Tibial nerve (tissue), 4 donors: Measurements from ENCODE around the gene PEX12. TPM values are rescaled to one million over a fixed set of nuclear protein-coding genes. Genes with fewer than 3 reads are reported as not detected.

ENCODE experiments used
- DNase-seq, 2 donors: peaks; one replicate each; pipeline ENCODE4 v3.0.0-alpha.2; 2019; ENCODE audit warnings: low spot score in 2 of 2
- H3K27ac ChIP-seq, 4 donors: fragments of 200-600 bp; sonication (generic) in 3 of 4; one replicate each; pipeline ENCODE4 v1.5.1; 2017 to 2019; ENCODE audit warnings: mild to moderate bottlenecking in 1 of 4
- H3K27me3 ChIP-seq, 2 donors: fragments of 200-600 bp; sonication (generic) in 1 of 2; one replicate each; pipeline versions ENCODE4 v1.5.1 to v1.6.0; 2017 to 2019
- H3K36me3 ChIP-seq, 3 donors: fragments of 200-600 bp; sonication (generic); one replicate each; pipeline ENCODE4 v1.5.1; 2018 to 2019
- H3K4me1 ChIP-seq, 4 donors: fragments of 200-600 bp; sonication (generic) in 3 of 4; one replicate each; pipeline ENCODE4 v1.5.1; 2017 to 2019
- H3K4me3 ChIP-seq, 4 donors: fragments of 200-600 bp; sonication (generic) in 3 of 4; one replicate each; pipeline ENCODE4 v1.5.1; 2017 to 2019; ENCODE audit warnings: mild to moderate bottlenecking in 1 of 4, moderate library complexity in 1 of 4
- H3K9me3 ChIP-seq, 4 donors: fragments of 200-600 bp; sonication (generic) in 3 of 4; one replicate each; pipeline ENCODE4 v1.5.1; 2017 to 2019
- CTCF ChIP-seq, 5 experiments: fragments of 200-600 bp in 3 of 5; fragments of 450-650 bp in 2 of 5; sonication (generic) in 3 of 5; IDR thresholded peaks; one replicate each; pipeline ENCODE4 v1.5.1; 2016 to 2019; ENCODE audit warnings: antibody characterized with exemption in 5 of 5, mild to moderate bottlenecking in 3 of 5, moderate library complexity in 2 of 5
- EP300 ChIP-seq, 2 donors: sonication (generic); formaldehyde crosslinking; IDR thresholded peaks; one replicate each; pipeline ENCODE4 v1.6.1; 2017; ENCODE audit warnings: antibody characterized with exemption in 2 of 2, mild to moderate bottlenecking in 1 of 2
- POLR2A ChIP-seq, 2 donors: fragments of 450-650 bp; IDR thresholded peaks; one replicate each; pipeline ENCODE4 v1.6.1; 2017; ENCODE audit warnings: antibody characterized with exemption in 2 of 2, mild to moderate bottlenecking in 2 of 2, moderate library complexity in 2 of 2
- WGBS, 2 donors: methylation state at CpG; one replicate each; pipeline ENCODE4 v1.1.5; 2018; 5-methylcytosine and 5-hydroxymethylcytosine counted together
- total RNA-seq, 4 donors: library from RNA; depleted of rRNA; stranded (reverse); fragments of >200 nt; gene quantifications; one replicate each; pipeline ENCODE4 v1.1.0, GENCODE V29; 2016

Gene PEX12
- total RNA-seq, 4 donors from 2014 or later, result 4.2 to 10.8 (median 9.7) TPM

GRCh38 chr17:35584061-35584460 is 5.7 kb upstream of the PEX12 start:
- peaks cover 3 to 24% (median 14%) of the 10 kb centered on the region in 4 donors for H3K4me1 ChIP-seq
- WGBS, 2 donors, result 81 to 95% methylated on average over 1 of the region's 1 CpG
- H3K4me3 ChIP-seq, result no peak overlapping the region
- H3K27me3 ChIP-seq, result no peaks in the 10 kb centered on the region
- no peak for TF ChIP-seq POLR2A (IDR thresholded peaks at IDR 0.05)
- no peak for TF ChIP-seq EP300 (IDR thresholded peaks at IDR 0.05)
- TF ChIP-seq CTCF (IDR thresholded peaks at IDR 0.05), result no peak
- no peak overlapping the region for H3K27ac ChIP-seq
- no peak for DNase-seq
- no peaks in the 10 kb centered on the region for H3K9me3 ChIP-seq
- no peaks in the 10 kb centered on the region for H3K36me3 ChIP-seq

- Histone ChIP-seq H3K9me3 (no peaks in the 10 kb centered on the region), H3K36me3 (peaks cover 0 to 19% (median 2%) of the 10 kb centered on the region in 3 donors), H3K4me3 (peak overlapping the region; percentile 62 to 79 (median 72)), H3K4me1 (peaks cover 0 to 24% (median 13%) of the 10 kb centered on the region in 4 donors), H3K27ac (peak overlapping the region; percentile 85 to 90 (median 86)), H3K27me3 (no peaks in the 10 kb centered on the region)
- no peak for DNase-seq
- no peak for TF ChIP-seq CTCF (IDR thresholded peaks at IDR 0.05)
- TF ChIP-seq POLR2A (IDR thresholded peaks at IDR 0.05), result no peak
- TF ChIP-seq EP300 (IDR thresholded peaks at IDR 0.05), result no peak
- 3% methylated on average over 11 of the region's 11 CpGs for WGBS, 2 donors
These were observed 610 bp upstream of the PEX12 start for GRCh38 chr17:35578929-35579432.

GRCh38 chr17:35577830-35578196 is 558 bp downstream of the PEX12 start:
- no peaks in the 10 kb centered on the region for H3K27me3 ChIP-seq
- peak overlapping the region; percentile 62 to 79 (median 72) for H3K4me3 ChIP-seq
- H3K9me3 ChIP-seq, result no peaks in the 10 kb centered on the region
- H3K27ac ChIP-seq, result peak overlapping the region; percentile 85 to 90 (median 86)
- peaks cover 0 to 25% (median 5%) of the 10 kb centered on the region in 3 donors for H3K36me3 ChIP-seq
- H3K4me1 ChIP-seq, result peaks cover 0 to 24% (median 13%) of the 10 kb centered on the region in 4 donors
- TF ChIP-seq POLR2A (IDR thresholded peaks at IDR 0.05), result no peak
- no peak for TF ChIP-seq EP300 (IDR thresholded peaks at IDR 0.05)
- TF ChIP-seq CTCF (IDR thresholded peaks at IDR 0.05), result no peak
- 2 to 3% methylated on average over 8 of the region's 8 CpGs for WGBS, 2 donors
- DNase-seq, result no peak

GRCh38 chr17:35575759-35576158 is 2.6 kb downstream of the PEX12 start:
- Histone ChIP-seq H3K27ac (no peak overlapping the region), H3K4me1 (peaks cover 0 to 34% (median 13%) of the 10 kb centered on the region in 4 donors), H3K36me3 (peaks cover 0 to 25% (median 5%) of the 10 kb centered on the region in 3 donors), H3K27me3 (no peaks in the 10 kb centered on the region), H3K9me3 (no peaks in the 10 kb centered on the region), H3K4me3 (no peak overlapping the region)
- no peak for TF ChIP-seq POLR2A (IDR thresholded peaks at IDR 0.05)
- TF ChIP-seq CTCF (IDR thresholded peaks at IDR 0.05), result no peak
- no peak for TF ChIP-seq EP300 (IDR thresholded peaks at IDR 0.05)
- DNase-seq, result no peak
- WGBS, 2 donors, result 88 to 93% methylated on average over 3 of the region's 3 CpGs

GRCh38 chr17:35569405-35569804 is 9.0 kb downstream of the PEX12 start:
- no peaks in the 10 kb centered on the region for H3K9me3 ChIP-seq
- no peak overlapping the region for H3K4me3 ChIP-seq
- H3K27me3 ChIP-seq, result no peaks in the 10 kb centered on the region
- TF ChIP-seq EP300 (IDR thresholded peaks at IDR 0.05), result no peak
- no peak for TF ChIP-seq CTCF (IDR thresholded peaks at IDR 0.05)
- TF ChIP-seq POLR2A (IDR thresholded peaks at IDR 0.05), result no peak
- peaks cover 0 to 11% (median 5%) of the 10 kb centered on the region in 3 donors for H3K36me3 ChIP-seq
- 90 to 92% methylated on average over 2 of the region's 2 CpGs for WGBS, 2 donors
- no peak for DNase-seq
- peaks cover 0 to 39% (median 17%) of the 10 kb centered on the region in 4 donors for H3K4me1 ChIP-seq
- H3K27ac ChIP-seq, result no peak overlapping the region
